ENCODE measurements around the gene M1AP.

DNA sequence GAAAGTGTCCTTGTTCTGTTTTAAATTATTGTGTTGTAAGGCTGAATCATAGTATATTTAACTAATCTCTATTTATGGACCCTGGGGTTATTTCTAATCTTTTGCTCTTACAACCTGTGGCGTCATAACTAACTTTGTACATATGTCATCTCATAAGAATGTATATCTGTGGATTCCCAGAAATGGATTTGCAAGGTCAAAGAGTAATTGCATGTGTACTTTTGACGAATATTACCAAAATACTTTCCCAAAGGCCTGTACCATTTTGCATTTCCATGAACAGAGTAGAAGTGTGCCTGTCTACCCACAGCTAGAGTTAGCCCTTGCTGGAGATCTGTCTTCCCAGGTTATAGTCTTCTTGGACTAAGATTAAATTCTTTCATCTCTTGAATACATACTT is 48.7 kb upstream of the M1AP start:
- TF ChIP-seq, protein P1, sequence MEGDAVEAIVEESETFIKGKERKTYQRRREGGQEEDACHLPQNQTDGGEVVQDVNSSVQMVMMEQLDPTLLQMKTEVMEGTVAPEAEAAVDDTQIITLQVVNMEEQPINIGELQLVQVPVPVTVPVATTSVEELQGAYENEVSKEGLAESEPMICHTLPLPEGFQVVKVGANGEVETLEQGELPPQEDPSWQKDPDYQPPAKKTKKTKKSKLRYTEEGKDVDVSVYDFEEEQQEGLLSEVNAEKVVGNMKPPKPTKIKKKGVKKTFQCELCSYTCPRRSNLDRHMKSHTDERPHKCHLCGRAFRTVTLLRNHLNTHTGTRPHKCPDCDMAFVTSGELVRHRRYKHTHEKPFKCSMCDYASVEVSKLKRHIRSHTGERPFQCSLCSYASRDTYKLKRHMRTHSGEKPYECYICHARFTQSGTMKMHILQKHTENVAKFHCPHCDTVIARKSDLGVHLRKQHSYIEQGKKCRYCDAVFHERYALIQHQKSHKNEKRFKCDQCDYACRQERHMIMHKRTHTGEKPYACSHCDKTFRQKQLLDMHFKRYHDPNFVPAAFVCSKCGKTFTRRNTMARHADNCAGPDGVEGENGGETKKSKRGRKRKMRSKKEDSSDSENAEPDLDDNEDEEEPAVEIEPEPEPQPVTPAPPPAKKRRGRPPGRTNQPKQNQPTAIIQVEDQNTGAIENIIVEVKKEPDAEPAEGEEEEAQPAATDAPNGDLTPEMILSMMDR (IDR thresholded peaks at IDR 0.05): no peak
- TF ChIP-seq POLR2A (IDR thresholded peaks at IDR 0.05): no peak
